Measurements from ENCODE around the gene CCDC68. TPM values are rescaled to one million over a fixed set of nuclear protein-coding genes. Genes with fewer than 3 reads are reported as not detected.
A peak's percentile ranks its signal among the peaks of the same experiment; 100 is the strongest.

Gene CCDC68
- total RNA-seq, 2 experiments from 2014 or later, result 0.29 TPM; not detected in 1

- Mint-ChIP-seq H3K4me3 (no peak overlapping the region), H3K9me3 (no peaks in the 10 kb centered on the region), H3K27me3 (peaks cover 35% of the 10 kb centered on the region), H3K36me3 (ENCODE audit: low read depth) (no peaks in the 10 kb centered on the region), H3K4me1 (peaks cover 3% of the 10 kb centered on the region), H3K27ac (no peak overlapping the region)
- ChIA-PET CTCF (interaction anchor here (0.6 to 1.2 kb wide), 3 partner anchors 20 to 119 kb away, joined by 3 to 5 read pairs (median 3); no protein-coding TSS in a partner anchor), POLR2A (no interaction called here)
- DNase-seq, result no peak
Measured at GRCh38 chr18:54952026-54952425, 7.2 kb downstream of the CCDC68 start.

- peaks cover 15% of the 10 kb centered on the region for H3K4me1 Mint-ChIP-seq
- H3K4me3 Mint-ChIP-seq, result no peak overlapping the region
- H3K36me3 Mint-ChIP-seq (ENCODE audit: low read depth), result no peaks in the 10 kb centered on the region
- H3K27ac Mint-ChIP-seq, result no peak overlapping the region
- peaks cover 22% of the 10 kb centered on the region for H3K27me3 Mint-ChIP-seq
- CTCF ChIA-PET, result interaction anchor here (1.3 kb wide), 1 partner anchor 270 kb away, joined by 4 read pairs; no protein-coding TSS in a partner anchor
- no peaks in the 10 kb centered on the region for H3K9me3 Mint-ChIP-seq
- peak; percentile 46 for DNase-seq
- POLR2A ChIA-PET, result no interaction called here
Measured at GRCh38 chr18:54950221-54950620, 9.0 kb downstream of the CCDC68 start.

DNA sequence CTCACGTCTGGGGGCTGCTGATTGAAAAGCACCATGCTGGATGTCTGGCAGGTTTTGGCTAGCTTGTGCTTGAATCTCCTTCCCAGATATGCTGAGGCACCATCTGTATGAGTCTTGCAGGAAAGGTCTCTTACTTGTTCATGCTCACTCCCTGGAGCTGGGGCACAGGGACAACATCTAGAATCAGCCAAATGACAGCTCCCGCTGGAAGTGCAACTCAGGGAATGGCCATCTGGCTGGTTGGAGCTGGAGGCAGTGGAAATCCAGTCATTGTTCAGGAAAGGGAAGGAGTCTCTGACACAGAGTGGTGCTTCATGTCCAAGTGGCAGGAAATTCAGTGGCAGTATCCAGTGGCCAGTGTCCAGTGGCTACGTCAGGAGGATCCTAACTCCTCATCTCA is 9.7 kb downstream of the CCDC68 start:
- H3K4me3 Mint-ChIP-seq, result no peak overlapping the region
- no peaks in the 10 kb centered on the region for H3K9me3 Mint-ChIP-seq
- peaks cover 20% of the 10 kb centered on the region for H3K27me3 Mint-ChIP-seq

GRCh38 chr18:54948350-54948837 is 10.9 kb downstream of the CCDC68 start:
- Mint-ChIP-seq H3K27ac (no peak overlapping the region), H3K4me1 (peaks cover 15% of the 10 kb centered on the region), H3K9me3 (no peaks in the 10 kb centered on the region), H3K36me3 (ENCODE audit: low read depth) (no peaks in the 10 kb centered on the region), H3K4me3 (no peak overlapping the region), H3K27me3 (peaks cover 16% of the 10 kb centered on the region)
- POLR2A ChIA-PET, result no interaction called here
- no peak for DNase-seq
- CTCF ChIA-PET, result interaction anchor here (0.6 kb wide), 1 partner anchor 47 kb away, joined by 3 read pairs; no protein-coding TSS in a partner anchor

More for the DNA sequence above, 9.7 kb downstream of the CCDC68 start:
- no peak overlapping the region for H3K27ac Mint-ChIP-seq
- no peaks in the 10 kb centered on the region for H3K36me3 Mint-ChIP-seq (ENCODE audit: low read depth)
- no peak for DNase-seq
- CTCF ChIA-PET, result interaction anchor here (1.3 kb wide), 1 partner anchor 270 kb away, joined by 4 read pairs; no protein-coding TSS in a partner anchor
- peaks cover 15% of the 10 kb centered on the region for H3K4me1 Mint-ChIP-seq
- POLR2A ChIA-PET, result no interaction called here

- H3K27me3 Mint-ChIP-seq, result peaks cover 16% of the 10 kb centered on the region
- peaks cover 15% of the 10 kb centered on the region for H3K4me1 Mint-ChIP-seq
- no peaks in the 10 kb centered on the region for H3K36me3 Mint-ChIP-seq (ENCODE audit: low read depth)
- H3K9me3 Mint-ChIP-seq, result no peaks in the 10 kb centered on the region
- CTCF ChIA-PET, result no interaction called here
- DNase-seq, result no peak
- POLR2A ChIA-PET, result no interaction called here
- H3K27ac Mint-ChIP-seq, result no peak overlapping the region
- H3K4me3 Mint-ChIP-seq, result no peak overlapping the region
Measured at GRCh38 chr18:54947091-54947490, 12.2 kb downstream of the CCDC68 start.

DNA sequence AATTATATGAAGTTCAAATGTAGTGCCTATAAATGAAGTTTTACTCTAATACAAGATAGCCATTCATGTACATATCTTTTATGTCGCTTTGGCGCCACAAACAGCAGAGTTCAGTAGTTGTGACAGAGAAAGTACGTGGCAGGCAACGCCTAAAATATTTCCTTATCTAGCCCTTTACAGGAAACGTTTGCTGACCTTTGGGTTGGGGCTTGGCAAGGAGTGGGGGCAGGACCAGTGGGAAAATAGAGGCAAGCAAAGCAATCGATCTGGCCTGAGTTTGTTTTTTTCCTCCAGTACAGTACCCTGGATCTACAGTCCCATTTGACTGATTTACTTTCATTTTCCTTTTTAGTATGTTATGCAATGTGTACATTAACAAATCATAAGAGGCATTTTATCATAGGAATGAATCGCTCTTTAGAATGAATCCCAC is 13.1 kb downstream of the CCDC68 start:
- Mint-ChIP-seq H3K4me3 (peak overlapping the region; percentile 80), H3K9me3 (no peaks in the 10 kb centered on the region), H3K4me1 (peaks cover 15% of the 10 kb centered on the region), H3K27me3 (peaks cover 10% of the 10 kb centered on the region), H3K36me3 (ENCODE audit: low read depth) (no peaks in the 10 kb centered on the region), H3K27ac (peak overlapping the region; percentile 94)
- POLR2A ChIA-PET, result no interaction called here
- DNase-seq, result peak; percentile 38
- CTCF ChIA-PET, result interaction anchor here (0.6 to 1.0 kb wide), 2 partner anchors 9 to 121 kb away, joined by 3 to 5 read pairs; no protein-coding TSS in a partner anchor

- Mint-ChIP-seq H3K27me3 (peaks cover 9% of the 10 kb centered on the region), H3K9me3 (no peaks in the 10 kb centered on the region), H3K4me3 (peak overlapping the region; percentile 80), H3K27ac (peak overlapping the region; percentile 94), H3K4me1 (peaks cover 15% of the 10 kb centered on the region), H3K36me3 (ENCODE audit: low read depth) (no peaks in the 10 kb centered on the region)
- ChIA-PET CTCF (interaction anchor here (0.6 to 1.0 kb wide), 2 partner anchors 10 to 121 kb away, joined by 3 to 5 read pairs; no protein-coding TSS in a partner anchor), POLR2A (no interaction called here)
- DNase-seq, result no peak
Measured at GRCh38 chr18:54945576-54946125, 13.6 kb downstream of the CCDC68 start.

GRCh38 chr18:54942569-54942968 is 16.7 kb downstream of the CCDC68 start:
- Mint-ChIP-seq H3K9me3 (no peaks in the 10 kb centered on the region), H3K36me3 (ENCODE audit: low read depth) (no peaks in the 10 kb centered on the region), H3K27me3 (no peaks in the 10 kb centered on the region), H3K4me3 (no peak overlapping the region), H3K27ac (no peak overlapping the region), H3K4me1 (peaks cover 13% of the 10 kb centered on the region)
- DNase-seq, result no peak
- ChIA-PET POLR2A (no interaction called here), CTCF (no interaction called here)

- Mint-ChIP-seq H3K27ac (no peak overlapping the region), H3K36me3 (ENCODE audit: low read depth) (no peaks in the 10 kb centered on the region), H3K27me3 (no peaks in the 10 kb centered on the region), H3K4me3 (no peak overlapping the region), H3K4me1 (peaks cover 13% of the 10 kb centered on the region), H3K9me3 (no peaks in the 10 kb centered on the region)
- ChIA-PET CTCF (no interaction called here), POLR2A (no interaction called here)
- no peak for DNase-seq
Measured at GRCh38 chr18:54942144-54942543, 17.1 kb downstream of the CCDC68 start.

- no peak for DNase-seq
- Mint-ChIP-seq H3K36me3 (ENCODE audit: low read depth) (no peaks in the 10 kb centered on the region), H3K27ac (no peak overlapping the region), H3K27me3 (no peaks in the 10 kb centered on the region), H3K4me1 (no peaks in the 10 kb centered on the region), H3K9me3 (no peaks in the 10 kb centered on the region), H3K4me3 (no peak overlapping the region)
- ChIA-PET CTCF (no interaction called here), POLR2A (no interaction called here)
Measured at GRCh38 chr18:54939361-54939917, 19.8 kb downstream of the CCDC68 start.

GRCh38 chr18:54938506-54938905 is 20.8 kb downstream of the CCDC68 start:
- CTCF ChIA-PET, result no interaction called here

DNA sequence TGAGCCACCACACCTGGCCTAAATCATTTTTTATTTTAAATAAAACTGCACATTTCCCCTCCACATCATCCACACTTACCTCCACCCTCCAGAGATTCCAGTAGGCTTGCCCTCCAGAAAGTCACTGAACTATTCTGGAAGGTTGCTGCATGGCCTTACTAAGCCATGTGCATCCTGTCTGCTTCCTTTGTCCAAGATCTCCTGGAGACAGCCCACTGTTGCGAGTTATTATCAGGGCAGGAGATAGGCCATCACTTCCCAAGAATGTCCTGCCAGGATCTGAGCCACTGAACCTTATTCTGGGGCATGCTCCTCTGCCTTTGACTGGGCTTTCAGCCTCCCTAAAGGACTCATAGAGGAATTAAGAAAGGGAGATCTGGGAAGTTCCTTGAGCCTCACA is 26.8 kb downstream of the CCDC68 start:
- CTCF ChIA-PET, result no interaction called here
- Mint-ChIP-seq H3K36me3 (ENCODE audit: low read depth) (no peaks in the 10 kb centered on the region), H3K4me1 (no peaks in the 10 kb centered on the region), H3K27ac (no peak overlapping the region), H3K4me3 (no peak overlapping the region), H3K9me3 (no peaks in the 10 kb centered on the region), H3K27me3 (peaks cover 1% of the 10 kb centered on the region)
- DNase-seq, result no peak
- POLR2A ChIA-PET, result no interaction called here

More at GRCh38 chr18:54938506-54938905, 20.8 kb downstream of the CCDC68 start:
- no peaks in the 10 kb centered on the region for H3K36me3 Mint-ChIP-seq (ENCODE audit: low read depth)
- no peaks in the 10 kb centered on the region for H3K9me3 Mint-ChIP-seq
- H3K4me1 Mint-ChIP-seq, result no peaks in the 10 kb centered on the region
- H3K4me3 Mint-ChIP-seq, result no peak overlapping the region
- H3K27ac Mint-ChIP-seq, result no peak overlapping the region
- H3K27me3 Mint-ChIP-seq, result no peaks in the 10 kb centered on the region
- POLR2A ChIA-PET, result no interaction called here
- DNase-seq, result no peak

DNA sequence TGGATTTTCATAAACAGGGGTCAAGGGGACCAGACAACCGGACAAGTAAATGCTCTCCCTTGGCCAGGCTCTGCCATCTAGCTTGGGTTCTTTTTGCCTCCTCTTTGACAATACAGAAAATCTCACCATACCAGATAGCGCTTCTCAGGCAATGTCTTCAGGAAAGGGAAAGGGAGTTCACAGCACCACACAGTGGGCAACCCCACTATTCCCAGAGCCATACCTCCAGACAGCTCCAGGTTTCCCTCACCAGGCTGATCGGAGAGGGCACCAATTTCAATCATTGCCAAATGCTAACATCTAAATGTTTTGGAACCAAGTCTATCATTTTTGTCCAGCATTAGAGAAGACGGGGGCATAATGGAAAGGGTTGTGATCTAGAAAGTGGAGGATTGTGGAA is 28.1 kb downstream of the CCDC68 start:
- no peak for DNase-seq
- no peaks in the 10 kb centered on the region for H3K36me3 Mint-ChIP-seq (ENCODE audit: low read depth)
- CTCF ChIA-PET, result no interaction called here
- POLR2A ChIA-PET, result no interaction called here
- no peaks in the 10 kb centered on the region for H3K4me1 Mint-ChIP-seq
- H3K27ac Mint-ChIP-seq, result no peak overlapping the region
- no peak overlapping the region for H3K4me3 Mint-ChIP-seq
- H3K27me3 Mint-ChIP-seq, result peaks cover 1% of the 10 kb centered on the region
- no peaks in the 10 kb centered on the region for H3K9me3 Mint-ChIP-seq

DNA sequence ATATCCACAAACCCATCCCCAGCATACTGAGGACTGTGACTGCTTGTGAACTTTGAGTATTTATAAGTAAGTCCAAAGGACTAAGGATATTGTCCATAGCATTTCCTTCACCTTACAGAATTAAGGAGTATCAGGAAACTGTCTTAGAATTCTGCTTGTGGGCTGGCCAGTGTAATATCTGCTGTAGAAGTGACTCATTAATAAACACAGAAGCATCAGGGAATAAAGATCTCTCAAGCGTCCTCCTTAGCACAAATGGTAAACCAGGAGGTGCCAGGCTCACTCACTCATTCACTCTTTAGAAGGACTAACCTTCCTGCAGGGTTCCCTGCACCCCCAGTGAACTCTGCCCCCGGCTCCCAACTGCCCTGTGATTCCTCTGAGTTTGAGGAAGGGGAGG is 31.0 kb downstream of the CCDC68 start:
- no peak for DNase-seq
- H3K36me3 Mint-ChIP-seq (ENCODE audit: low read depth), result no peaks in the 10 kb centered on the region
- H3K27ac Mint-ChIP-seq, result no peak overlapping the region
- peaks cover 1% of the 10 kb centered on the region for H3K27me3 Mint-ChIP-seq
- ChIA-PET CTCF (no interaction called here), POLR2A (no interaction called here)
- H3K4me3 Mint-ChIP-seq, result no peak overlapping the region
- H3K4me1 Mint-ChIP-seq, result no peaks in the 10 kb centered on the region
- peaks cover 2% of the 10 kb centered on the region for H3K9me3 Mint-ChIP-seq

All from activated CD4-positive, alpha-beta T cell treated with anti-CD3 and anti-CD28 coated beads, Interleukin-2, amount 10 ng/mL, durations not matched to agents 7 days and 5 days (primary cell).